ENCODE measurements around the gene P2RX7.
"Not testable (repeated sequence)": the region's sequence is repeated elsewhere in the genome, so short reads cannot be mapped to it uniquely, and the experiment has no call there.

The P2RX7 gene

GRCh38 chr12:121135320-121135719 is 2.6 kb downstream of the P2RX7 start:
- no peak for DNase-seq (ENCODE audit: low spot score)

- DNase-seq (ENCODE audit: low spot score) = no peak
These were observed 4.8 kb downstream of the P2RX7 start for GRCh38 chr12:121137512-121137911.

GRCh38 chr12:121138284-121138683 is 5.6 kb downstream of the P2RX7 start:
- no peak for DNase-seq (ENCODE audit: low spot score)

- no peak for DNase-seq (ENCODE audit: low spot score)
These were observed 6.6 kb downstream of the P2RX7 start for GRCh38 chr12:121139286-121139685.

GRCh38 chr12:121142171-121142950 is 9.7 kb downstream of the P2RX7 start:
- DNase-seq (ENCODE audit: low spot score) = no peak

GRCh38 chr12:121144416-121144914 is 11.8 kb downstream of the P2RX7 start:
- DNase-seq (ENCODE audit: low spot score) = peak; percentile 23

GRCh38 chr12:121145221-121145620 is 12.5 kb downstream of the P2RX7 start:
- DNase-seq (ENCODE audit: low spot score) = no peak

GRCh38 chr12:121149289-121149688 is 16.6 kb downstream of the P2RX7 start:
- not testable (repeated sequence) for DNase-seq (ENCODE audit: low spot score)

- DNase-seq (ENCODE audit: low spot score) = no peak
These were observed 22.2 kb downstream of the P2RX7 start for GRCh38 chr12:121154793-121155375.

- DNase-seq (ENCODE audit: low spot score) = no peak
These were observed 23.7 kb downstream of the P2RX7 start for GRCh38 chr12:121156365-121156764.

GRCh38 chr12:121158085-121158484 is 25.4 kb downstream of the P2RX7 start:
- no peak for DNase-seq (ENCODE audit: low spot score)

GRCh38 chr12:121158728-121159351 is 26.2 kb downstream of the P2RX7 start:
- DNase-seq (ENCODE audit: low spot score) = not testable (repeated sequence)

- no peak for DNase-seq (ENCODE audit: low spot score)
These were observed 27.0 kb downstream of the P2RX7 start for GRCh38 chr12:121159467-121160307.

- no peak for DNase-seq (ENCODE audit: low spot score)
These were observed 29.7 kb downstream of the P2RX7 start for GRCh38 chr12:121162384-121162783.

GRCh38 chr12:121162985-121163384 is 30.3 kb downstream of the P2RX7 start:
- no peak for DNase-seq (ENCODE audit: low spot score)

GRCh38 chr12:121164839-121165238 is 32.2 kb downstream of the P2RX7 start:
- DNase-seq (ENCODE audit: low spot score) = not testable (repeated sequence)

GRCh38 chr12:121165316-121165715 is 32.6 kb downstream of the P2RX7 start:
- DNase-seq (ENCODE audit: low spot score) = no peak

- DNase-seq (ENCODE audit: low spot score) = no peak
These were observed 33.7 kb downstream of the P2RX7 start for GRCh38 chr12:121166356-121166755.

- DNase-seq (ENCODE audit: low spot score) = no peak
These were observed 34.6 kb downstream of the P2RX7 start for GRCh38 chr12:121167232-121167820.

- no peak for DNase-seq (ENCODE audit: low spot score)
These were observed 35.3 kb downstream of the P2RX7 start for GRCh38 chr12:121167951-121168350.

- no peak for DNase-seq (ENCODE audit: low spot score)
These were observed 37.5 kb downstream of the P2RX7 start for GRCh38 chr12:121170151-121170550.

Data from kidney capillary endothelial cell (primary cell).